Neural cell (in vitro differentiated cells): ENCODE results near the gene MRPS6.

ENCODE experiments used
- CTCF ChIP-seq: fragments of 450-650 bp; IDR thresholded peaks from 2 replicates; pipeline ENCODE4 v1.5.1; 2014; ENCODE audit warnings: antibody characterized with exemption, mild to moderate bottlenecking, moderate library complexity; ENCODE audit not compliant: poor library complexity, severe bottlenecking
- EP300 ChIP-seq: fragments of 450-650 bp; conservative IDR thresholded peaks from 2 replicates; pipeline ENCODE4 v1.6.1; 2014; ENCODE audit warnings: antibody characterized with exemption, mild to moderate bottlenecking, moderate library complexity; ENCODE audit not compliant: poor library complexity, severe bottlenecking
- EZH2 ChIP-seq: fragments of 200-600, 300-800 bp; shearing (Covaris generic), sonication (generic); IDR thresholded peaks from 2 replicates; pipeline ENCODE4 v1.6.1; 2014; ENCODE audit warnings: antibody characterized with exemption, low read length, borderline replicate concordance, mild to moderate bottlenecking; ENCODE audit not compliant: insufficient read depth, poor library complexity, severe bottlenecking
- MXI1 ChIP-seq: fragments of 450-650 bp; conservative IDR thresholded peaks from 2 replicates; pipeline ENCODE4 v1.6.1; 2014; ENCODE audit warnings: antibody characterized with exemption, mild to moderate bottlenecking; ENCODE audit not compliant: poor library complexity, severe bottlenecking
- POLR2AphosphoS5 ChIP-seq: IDR thresholded peaks from 2 replicates; pipeline ENCODE4 v1.6.1; 2012
- RAD21 ChIP-seq: fragments of 450-650 bp; conservative IDR thresholded peaks from 2 replicates; pipeline ENCODE4 v1.6.1; 2014; ENCODE audit warnings: antibody characterized with exemption, mild to moderate bottlenecking, moderate library complexity
- SMC3 ChIP-seq: fragments of 450-650 bp; conservative IDR thresholded peaks from 2 replicates; pipeline ENCODE4 v1.6.1; 2014; ENCODE audit warnings: antibody characterized with exemption, mild to moderate bottlenecking, moderate library complexity; ENCODE audit not compliant: poor library complexity
- TAF1 ChIP-seq: IDR thresholded peaks from 2 replicates; pipeline ENCODE4 v1.6.1; 2012; ENCODE audit warnings: low read depth
- TF ChIP-seq, protein P1 (sequence below): IDR thresholded peaks from 2 replicates; pipeline ENCODE4 v1.6.1; 2012; ENCODE audit warnings: borderline replicate concordance

GRCh38 chr21:34126269-34126668 lies 52.9 kb downstream of the MRPS6 start:
- TF ChIP-seq CTCF (no peak), SMC3 (peak; percentile 47), TAF1 (no peak), EZH2 (no peak), POLR2AphosphoS5 (peak; percentile 57), MXI1 (peak; percentile 70), EP300 (peak; percentile 52), RAD21 (peak; percentile 37)
- TF ChIP-seq, protein P1, sequence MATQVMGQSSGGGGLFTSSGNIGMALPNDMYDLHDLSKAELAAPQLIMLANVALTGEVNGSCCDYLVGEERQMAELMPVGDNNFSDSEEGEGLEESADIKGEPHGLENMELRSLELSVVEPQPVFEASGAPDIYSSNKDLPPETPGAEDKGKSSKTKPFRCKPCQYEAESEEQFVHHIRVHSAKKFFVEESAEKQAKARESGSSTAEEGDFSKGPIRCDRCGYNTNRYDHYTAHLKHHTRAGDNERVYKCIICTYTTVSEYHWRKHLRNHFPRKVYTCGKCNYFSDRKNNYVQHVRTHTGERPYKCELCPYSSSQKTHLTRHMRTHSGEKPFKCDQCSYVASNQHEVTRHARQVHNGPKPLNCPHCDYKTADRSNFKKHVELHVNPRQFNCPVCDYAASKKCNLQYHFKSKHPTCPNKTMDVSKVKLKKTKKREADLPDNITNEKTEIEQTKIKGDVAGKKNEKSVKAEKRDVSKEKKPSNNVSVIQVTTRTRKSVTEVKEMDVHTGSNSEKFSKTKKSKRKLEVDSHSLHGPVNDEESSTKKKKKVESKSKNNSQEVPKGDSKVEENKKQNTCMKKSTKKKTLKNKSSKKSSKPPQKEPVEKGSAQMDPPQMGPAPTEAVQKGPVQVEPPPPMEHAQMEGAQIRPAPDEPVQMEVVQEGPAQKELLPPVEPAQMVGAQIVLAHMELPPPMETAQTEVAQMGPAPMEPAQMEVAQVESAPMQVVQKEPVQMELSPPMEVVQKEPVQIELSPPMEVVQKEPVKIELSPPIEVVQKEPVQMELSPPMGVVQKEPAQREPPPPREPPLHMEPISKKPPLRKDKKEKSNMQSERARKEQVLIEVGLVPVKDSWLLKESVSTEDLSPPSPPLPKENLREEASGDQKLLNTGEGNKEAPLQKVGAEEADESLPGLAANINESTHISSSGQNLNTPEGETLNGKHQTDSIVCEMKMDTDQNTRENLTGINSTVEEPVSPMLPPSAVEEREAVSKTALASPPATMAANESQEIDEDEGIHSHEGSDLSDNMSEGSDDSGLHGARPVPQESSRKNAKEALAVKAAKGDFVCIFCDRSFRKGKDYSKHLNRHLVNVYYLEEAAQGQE: peak; percentile 53
